Neural cell (in vitro differentiated cells): ENCODE data around the gene CCL19.

Experiments
- CTCF ChIP-seq: fragments of 450-650 bp; IDR thresholded peaks from 2 replicates; pipeline ENCODE4 v1.5.1; 2014; ENCODE audit warnings: antibody characterized with exemption, mild to moderate bottlenecking, moderate library complexity; ENCODE audit not compliant: poor library complexity, severe bottlenecking
- EZH2 ChIP-seq: fragments of 200-600, 300-800 bp; shearing (Covaris generic), sonication (generic); IDR thresholded peaks from 2 replicates; pipeline ENCODE4 v1.6.1; 2014; ENCODE audit warnings: antibody characterized with exemption, low read length, borderline replicate concordance, mild to moderate bottlenecking; ENCODE audit not compliant: insufficient read depth, poor library complexity, severe bottlenecking
- RAD21 ChIP-seq: fragments of 450-650 bp; conservative IDR thresholded peaks from 2 replicates; pipeline ENCODE4 v1.6.1; 2014; ENCODE audit warnings: antibody characterized with exemption, mild to moderate bottlenecking, moderate library complexity
- REST ChIP-seq: IDR thresholded peaks from 2 replicates; pipeline ENCODE4 v1.6.1; 2012; ENCODE audit warnings: borderline replicate concordance
- SMC3 ChIP-seq: fragments of 450-650 bp; conservative IDR thresholded peaks from 2 replicates; pipeline ENCODE4 v1.6.1; 2014; ENCODE audit warnings: antibody characterized with exemption, mild to moderate bottlenecking, moderate library complexity; ENCODE audit not compliant: poor library complexity

GRCh38 chr9:34664281-34665066, 26.6 kb downstream of the CCL19 start:
- peak; percentile 61 for TF ChIP-seq CTCF
- no peak for TF ChIP-seq REST
- no peak for TF ChIP-seq RAD21
- no peak for TF ChIP-seq EZH2
- TF ChIP-seq SMC3, result no peak
